ENCODE data around the gene FMNL3.

FMNL3 gene

DNA sequence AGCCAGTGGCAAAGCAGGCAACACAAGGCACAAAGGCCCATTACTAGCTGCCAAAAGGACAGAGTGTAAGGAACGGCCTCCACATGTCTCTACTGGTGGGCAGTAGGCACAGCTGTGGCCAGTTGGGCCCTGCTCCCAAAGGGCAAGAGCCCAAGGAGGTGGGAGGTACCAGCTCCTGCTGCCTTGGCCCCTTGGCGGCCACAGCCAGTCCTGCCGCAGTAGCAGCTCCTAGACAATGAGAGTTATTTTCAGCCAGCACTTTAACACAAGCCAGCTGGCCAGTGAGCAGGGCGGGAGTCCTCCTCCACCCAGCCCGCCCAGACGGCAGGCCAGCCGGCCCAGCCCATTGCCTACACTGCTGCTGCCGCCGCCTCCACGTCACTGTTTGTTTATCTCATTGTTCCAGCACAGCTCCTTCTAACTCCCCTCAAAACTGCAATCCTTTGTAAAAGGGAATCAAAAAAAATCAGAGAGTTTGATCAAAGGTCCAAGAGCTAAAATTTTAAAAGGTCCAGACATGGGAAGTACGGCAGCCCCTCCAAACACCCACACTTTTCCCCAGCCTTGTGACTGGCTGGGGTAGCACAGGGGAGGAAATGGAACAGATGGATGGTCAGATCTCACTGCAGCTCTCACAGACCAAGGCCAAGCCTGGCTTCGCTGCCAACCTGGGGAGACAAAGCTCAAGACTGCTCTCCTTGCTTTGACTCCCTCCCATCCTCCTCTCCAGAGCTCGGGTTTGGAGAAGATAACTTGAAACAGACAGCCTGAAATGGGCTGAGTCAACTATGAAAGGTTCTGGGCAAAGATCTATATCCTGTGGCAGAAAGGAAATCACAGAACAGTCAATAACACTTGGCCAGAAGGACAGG is 33.5 kb downstream of the FMNL3 start:
- DNase-seq: peak in 1 of 5 donors; percentile 37

DNA sequence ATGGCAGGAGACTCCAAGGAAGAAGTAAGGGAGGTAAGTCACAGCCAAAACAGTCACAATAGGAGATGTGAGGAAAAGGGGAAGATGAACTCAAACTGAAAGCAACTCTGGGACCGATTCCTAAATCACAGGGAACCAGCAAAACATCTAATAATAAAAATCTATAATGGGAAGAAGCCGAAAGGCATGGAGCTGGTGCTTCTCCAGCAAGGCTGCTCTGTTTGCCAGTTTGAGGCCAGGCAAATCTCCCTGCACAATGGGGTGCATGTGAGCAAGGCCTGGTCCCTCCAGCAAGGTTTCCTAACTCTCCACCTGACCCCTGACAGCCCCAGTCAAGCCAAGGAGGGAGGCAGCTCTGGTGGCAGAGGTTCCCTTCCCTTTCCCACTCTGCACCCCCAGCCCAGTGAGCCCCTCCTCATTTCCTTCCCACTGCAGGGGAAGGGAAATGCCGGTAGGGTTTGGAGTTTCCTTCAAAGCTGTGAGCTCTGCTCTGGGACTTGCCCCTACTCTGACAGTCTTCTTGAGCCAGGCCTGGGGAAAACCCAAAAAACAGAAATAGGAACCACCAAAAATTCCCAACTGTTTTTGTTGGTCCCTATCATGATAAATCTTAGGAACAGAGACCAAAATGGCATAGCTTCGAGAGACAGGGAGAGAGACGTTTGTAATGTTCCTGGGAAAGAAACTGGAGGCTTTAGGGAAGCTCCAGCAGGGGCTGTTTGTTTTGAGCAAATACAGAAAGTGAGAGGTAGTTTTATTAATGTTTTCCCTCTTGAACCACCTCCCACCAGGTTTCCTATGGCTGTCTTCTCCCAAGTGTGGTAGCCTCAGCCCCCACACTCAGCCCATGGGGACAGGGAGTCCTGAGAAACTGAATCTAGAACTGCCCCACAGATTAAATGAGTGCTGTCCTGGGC is 34.6 kb downstream of the FMNL3 start:
- no peak for DNase-seq

DNA sequence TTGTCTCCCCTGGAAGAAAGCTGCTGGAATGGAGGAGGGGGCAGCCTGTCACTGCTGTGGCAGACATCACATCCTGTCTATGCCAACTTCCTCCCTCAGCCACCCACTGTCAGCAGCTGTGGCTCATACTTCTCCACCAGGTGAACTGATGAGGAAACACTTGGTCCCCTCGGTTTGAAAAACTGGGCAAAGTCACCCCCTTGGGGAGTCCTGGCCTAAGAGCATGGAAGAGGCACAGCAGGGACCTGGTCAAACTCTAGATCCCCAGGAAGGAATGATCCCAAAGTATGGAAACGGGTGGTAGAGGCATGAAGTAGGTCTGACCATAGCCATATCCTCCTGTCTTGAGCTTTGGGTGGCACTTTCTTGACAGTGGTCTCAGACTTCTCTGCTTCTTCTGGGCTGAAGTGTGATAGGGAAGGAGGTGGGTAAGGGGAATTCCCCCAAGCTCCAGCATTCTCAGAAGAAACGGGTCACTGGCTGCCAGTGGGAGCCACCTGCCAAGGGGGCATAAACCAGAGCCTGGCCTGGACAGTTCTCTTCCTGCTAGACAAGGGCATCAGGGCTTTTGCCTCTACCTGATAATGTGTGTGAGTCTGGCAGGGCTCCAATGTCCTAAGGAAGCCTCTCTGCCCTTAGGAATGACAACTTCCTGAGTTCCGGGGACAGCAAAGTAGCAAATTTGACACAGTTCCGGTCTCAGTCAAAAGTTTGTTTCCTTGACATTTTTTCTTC is 36.0 kb downstream of the FMNL3 start:
- peak; percentile 25 to 85 (median 52) for DNase-seq

DNA sequence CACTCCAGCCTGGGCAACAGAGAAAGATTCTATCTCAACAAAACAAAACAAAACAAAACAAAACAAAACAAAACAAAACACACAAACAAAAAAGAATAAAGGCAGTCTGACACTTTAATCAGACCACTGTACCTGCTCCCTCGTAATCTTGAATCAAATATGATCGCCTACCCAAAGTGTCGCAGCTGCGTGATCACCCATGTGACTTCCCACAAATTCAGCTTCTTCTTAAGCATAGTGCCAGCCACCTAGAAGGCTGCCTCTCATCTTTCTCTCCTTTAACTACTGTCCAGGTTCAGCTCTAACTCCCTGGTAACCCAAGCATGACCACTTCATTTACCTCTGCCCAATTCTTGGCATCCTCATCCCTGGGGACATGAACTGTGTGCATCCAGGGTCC is 37.4 kb downstream of the FMNL3 start:
- no peak for DNase-seq

DNA sequence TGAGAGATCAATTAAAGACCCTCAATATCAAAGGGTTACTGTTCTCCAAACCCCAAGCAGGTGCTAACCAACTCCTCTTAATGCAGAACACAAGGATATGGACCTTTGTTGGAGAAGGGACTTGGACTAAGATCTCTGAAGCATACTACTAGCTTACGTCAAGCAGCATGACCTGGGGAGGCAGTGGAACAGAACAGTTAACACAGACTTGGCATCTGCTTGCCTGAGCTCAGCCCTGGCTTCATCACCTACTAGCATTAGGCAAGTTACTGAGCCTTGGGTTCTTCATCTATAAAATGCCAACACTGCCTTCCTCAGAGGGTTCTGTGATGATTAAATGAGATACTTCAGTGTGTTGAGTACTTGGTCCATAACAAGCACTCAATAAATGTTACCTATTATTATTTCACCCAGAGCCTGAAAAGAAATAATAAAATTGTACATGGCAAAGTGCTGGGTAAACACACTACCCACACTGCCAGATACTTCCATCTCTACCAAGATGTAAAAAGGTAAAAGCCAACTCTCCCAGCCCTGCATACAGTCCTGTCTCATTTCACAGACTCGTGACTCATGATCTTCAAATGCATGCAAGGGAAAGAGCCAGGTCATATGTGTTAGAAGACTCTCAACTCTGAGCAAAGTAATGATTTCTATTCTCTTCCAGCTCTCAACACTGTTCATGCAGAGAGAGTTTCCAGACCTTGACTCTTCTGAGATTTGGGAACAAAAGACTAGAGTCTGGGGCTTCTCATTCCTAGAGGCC is 39.7 kb downstream of the FMNL3 start:
- DNase-seq: peak in 1 of 5 donors; percentile 21

DNA sequence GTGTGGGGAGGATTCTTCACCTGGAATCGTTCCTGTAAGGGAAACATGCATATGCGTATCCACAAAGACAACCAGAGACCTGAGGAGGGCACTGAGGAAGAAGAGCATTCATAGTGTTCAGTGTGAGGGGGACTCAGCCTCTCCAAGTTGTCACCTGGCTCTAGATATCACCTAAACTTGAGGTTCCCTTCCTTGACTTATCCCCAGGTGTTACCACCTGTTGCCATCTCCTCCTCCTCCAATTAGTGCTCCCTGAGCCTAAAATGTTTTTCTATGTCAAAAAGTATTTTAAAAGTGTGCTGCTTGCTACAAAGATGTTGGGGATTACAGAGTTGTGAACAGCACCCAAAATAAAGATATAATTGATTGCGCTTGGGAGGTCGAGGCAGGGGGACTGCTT is 41.0 kb downstream of the FMNL3 start:
- no peak for DNase-seq

DNA sequence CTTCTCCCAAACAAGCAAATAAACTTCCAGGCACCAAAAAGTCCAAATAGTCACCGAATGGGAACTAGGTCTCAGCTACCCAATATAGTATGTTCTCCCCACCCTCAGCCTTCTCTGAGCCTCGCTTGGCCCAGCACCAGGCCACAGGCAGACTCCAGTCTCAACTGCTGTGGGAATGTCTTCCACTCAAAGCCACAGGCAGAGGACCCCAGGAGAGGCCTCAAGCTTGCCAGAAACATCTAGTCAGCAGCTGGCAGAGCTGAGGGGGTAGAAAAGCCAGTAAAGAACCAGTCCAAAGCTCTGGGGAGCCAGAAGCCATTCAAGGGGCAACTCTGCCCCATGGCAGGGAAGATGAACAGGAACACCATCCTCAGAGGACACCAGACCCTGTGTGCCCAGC is 41.8 kb downstream of the FMNL3 start:
- DNase-seq: no peak

DNA sequence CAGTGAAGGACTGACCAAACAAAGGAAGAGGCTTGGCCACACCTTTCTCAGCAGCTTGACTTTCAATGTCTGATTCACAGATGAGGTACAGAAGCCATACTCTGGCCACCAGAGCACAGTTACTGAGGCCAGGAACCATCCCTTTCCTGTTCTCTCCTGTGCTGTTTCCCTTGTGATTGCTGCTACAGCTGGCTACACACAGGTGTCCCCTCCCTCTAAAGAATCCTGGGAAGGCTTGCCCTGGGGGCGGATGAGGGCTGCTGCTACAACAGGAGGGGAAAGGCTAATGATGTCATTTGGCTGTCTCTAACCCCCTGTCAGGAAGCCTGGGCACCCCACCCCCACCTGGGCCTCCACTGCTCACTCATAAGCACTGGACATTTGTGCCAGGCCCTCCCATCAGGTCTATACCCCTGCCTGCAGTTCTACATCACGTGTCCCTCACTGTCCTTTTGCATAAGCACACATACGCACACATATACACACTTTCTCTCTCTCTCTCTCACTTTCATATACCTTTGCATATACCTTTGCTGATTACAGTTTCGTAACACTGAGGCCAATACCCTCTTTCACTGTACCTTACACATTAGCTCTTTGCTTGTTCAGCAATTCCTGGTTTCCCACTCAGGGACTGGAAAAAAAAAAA is 42.5 kb downstream of the FMNL3 start:
- DNase-seq: no peak

DNA sequence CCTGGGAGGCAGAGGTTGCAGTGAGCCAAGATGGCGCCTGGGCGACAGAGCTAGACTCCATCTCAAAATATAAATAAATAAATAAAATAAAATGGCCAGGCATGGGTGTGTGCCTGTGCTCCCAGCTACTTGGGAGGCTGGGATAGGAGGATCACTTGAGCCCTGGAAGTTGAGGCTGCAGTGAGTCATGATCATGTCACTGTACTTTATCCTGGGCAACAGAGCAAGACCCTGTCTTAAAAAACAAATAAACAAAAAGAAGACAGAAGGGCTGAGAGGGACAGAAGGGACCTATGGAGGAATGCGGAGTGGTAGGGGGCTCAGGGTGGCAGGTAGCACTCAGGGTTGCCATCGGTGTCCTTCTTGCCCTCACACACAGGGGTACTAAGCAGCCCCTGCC is 43.0 kb downstream of the FMNL3 start:
- no peak for DNase-seq

DNA sequence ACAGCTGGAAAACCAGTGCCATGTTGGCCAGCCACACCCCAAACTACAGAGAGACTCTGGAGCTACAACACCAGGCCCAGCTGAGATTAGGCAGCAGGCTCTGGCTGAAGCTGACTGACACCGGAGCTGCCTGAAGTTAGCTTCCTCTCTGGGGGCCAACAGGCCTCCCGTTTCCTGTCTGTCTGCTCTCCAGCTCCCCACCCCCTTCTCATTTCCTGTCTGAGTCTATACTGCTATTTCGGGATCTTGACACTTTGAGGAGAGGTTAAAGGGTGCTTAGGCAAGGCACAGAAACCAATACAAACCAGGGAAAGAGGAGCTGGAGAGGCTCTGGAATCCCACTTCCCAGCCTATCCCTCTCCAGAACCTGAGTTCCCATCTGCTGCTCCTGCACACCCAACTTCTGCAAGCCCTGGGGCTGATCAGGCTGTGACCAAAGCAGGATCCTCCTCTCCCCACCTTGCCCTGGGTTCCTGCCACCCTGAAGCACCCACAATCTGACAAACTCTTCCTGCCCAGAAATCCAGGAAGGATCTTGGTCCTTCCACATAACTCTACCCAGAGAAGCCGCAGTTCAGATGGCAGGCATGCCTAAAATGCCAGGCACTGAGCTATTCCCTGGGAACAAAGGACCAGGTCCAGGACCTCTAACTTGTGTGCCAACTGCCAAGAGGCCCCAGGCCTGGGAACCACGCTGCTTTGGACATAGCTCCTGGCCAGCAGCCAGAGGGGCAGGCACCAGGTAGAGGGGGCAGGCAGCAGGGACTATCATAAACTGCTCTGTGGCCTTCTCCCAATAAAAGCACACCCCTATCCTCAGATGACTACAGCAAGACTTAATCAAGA is 44.0 kb downstream of the FMNL3 start:
- DNase-seq: peak; percentile 60 to 90 (median 68)

DNA sequence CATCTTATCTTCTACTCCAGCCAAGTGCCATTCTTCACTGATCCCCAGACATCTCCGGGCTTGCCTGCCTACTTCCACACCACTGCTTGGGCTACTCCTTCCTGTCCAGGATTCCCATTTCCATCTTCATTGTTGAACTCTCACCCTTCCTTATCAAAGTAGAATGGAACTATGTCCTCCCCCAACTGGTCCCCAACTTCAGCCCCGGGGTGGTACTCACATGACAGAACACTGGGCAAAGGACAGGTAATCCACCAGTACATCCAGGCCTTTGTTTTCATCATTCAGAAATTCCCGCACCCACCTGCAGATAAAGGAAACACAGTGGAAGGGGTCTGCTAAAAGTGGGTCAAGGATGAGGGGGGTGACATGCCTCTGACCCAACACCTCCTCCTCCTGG is 45.5 kb downstream of the FMNL3 start:
- no peak for DNase-seq

DNA sequence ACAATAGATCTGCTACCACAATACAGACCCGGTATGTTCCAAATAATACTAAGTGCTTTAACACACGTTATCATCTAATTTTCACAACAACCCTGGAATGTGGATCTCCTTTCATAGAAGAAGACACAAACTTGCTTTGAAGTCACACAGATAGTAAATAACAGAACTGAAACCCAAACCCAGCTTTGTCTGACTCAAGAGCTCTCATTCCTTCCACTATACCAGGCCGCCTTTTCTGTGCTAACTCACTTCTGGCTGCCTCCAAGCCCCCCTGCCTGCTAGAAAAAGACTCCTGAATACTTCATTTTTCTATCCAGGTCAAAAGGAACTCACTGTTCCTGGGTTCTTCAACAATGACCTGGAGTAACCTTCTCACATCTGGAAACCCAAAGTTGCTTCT is 46.0 kb downstream of the FMNL3 start:
- peak in 1 of 5 donors; percentile 49 for DNase-seq

DNA sequence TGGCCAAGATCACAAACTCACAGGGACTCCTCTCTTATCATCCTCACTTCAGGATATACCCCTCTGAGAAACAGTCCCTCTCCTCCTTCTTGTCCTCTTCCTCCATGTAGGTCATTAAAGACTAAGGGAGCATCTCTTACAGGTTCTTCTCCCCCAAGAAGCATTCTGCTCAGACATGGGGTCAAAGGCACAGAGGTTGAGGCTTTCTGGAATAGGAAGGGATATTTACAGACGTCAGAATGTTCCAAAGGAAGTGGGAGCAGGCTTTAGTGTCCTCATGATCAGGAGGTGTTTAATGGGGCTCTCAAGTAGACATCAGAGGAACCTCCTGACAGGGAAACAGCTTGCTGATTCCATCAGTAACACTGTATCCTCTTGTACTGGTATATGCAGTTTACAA is 47.5 kb downstream of the FMNL3 start:
- no peak for DNase-seq

DNA sequence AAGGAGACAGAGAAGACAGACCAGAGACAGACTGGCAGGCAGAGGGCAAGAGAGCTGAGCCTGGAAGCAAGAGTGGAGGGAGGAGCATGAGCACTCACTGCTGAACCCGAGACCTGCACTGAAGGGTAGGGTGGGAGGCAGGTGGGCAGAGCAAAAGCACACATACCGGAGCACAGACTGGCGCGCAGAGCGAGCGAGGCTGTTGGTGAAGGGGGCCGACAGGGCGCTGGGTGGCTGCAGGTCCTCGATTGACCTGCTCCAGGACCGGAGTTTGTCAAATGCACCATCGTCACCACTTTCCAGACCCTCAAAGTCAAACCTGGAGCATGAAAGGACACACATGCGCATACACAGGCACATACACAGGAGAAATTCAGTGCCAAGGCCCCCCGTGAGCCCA is 48.9 kb downstream of the FMNL3 start:
- DNase-seq: no peak

DNA sequence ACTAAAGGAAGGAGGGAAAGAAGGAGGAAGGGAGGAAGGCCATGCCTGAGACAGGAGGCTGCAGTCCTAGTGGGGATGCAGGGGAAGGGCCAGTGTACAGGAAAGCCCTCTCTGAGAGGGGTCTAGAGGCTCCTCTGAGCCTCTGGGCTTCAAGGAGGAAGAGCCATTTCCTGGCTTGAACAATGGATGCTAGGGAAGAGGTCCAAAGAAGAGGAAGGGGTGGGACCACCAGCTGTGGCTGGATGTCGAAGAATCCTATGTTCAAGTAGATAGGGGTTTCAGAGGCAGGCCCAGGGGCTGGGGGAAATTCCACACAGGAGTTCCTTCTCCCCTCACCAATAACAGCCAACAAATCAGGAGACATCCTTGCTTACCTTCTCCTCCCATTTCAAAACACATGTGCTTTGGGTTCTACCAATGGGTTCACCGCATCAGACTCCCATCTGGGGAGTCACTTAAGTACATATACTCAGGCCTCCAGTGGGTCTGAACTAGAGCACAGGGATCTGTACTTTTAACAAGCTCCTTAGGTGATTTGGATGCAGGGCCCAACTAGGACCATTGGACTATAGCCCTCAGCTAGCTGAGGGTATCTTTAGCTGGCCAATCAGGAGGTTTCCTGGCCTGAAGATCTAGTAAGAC is 51.5 kb downstream of the FMNL3 start:
- DNase-seq: no peak

DNA sequence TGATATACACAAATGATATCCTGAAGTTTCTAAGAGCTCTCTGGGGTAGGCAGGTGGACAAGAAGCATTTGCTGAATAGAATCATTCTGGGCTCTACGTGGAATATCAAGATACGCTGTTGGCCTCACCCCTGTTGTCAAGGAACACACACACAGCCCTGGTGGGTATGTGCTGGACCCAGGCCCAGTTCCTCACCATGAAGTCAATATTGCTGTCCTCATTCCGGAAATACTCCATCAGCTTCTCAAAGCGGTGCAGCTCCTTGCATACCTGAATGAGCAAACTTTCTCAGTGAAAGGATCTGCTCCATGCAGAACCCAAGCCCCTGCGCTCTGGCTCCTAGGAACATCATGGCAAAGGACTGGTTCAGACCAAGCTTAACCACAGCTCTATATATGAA is 52.5 kb downstream of the FMNL3 start:
- DNase-seq: no peak

DNA sequence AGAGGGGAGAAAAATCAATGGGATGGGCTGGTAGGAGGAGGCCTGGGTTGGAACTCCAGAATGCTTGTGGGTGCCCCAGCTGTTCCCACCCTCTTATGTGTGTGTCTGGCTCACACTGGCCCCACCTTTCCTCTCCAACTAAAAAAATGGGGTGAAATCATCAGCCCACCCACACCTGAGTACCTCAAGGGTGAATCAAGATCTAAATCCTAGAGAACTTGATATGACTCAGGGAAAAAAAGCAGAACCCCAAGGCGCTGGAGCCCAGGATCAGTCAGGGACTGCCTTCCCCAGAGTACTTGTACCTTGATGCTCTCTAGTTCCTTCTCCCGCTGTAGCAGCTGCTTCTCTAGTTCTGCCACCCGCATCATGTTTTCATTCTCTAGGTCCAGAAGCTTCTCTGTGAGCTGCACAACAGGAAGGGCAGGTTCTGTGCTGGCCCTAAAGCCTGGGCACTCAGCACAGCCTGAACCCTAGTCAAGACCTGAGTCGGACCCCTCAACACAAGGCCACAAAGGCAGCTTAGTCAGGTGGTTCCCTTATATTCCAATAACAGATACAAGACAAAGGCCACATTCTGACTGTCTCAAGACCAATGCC is 54.2 kb downstream of the FMNL3 start:
- no peak for DNase-seq

DNA sequence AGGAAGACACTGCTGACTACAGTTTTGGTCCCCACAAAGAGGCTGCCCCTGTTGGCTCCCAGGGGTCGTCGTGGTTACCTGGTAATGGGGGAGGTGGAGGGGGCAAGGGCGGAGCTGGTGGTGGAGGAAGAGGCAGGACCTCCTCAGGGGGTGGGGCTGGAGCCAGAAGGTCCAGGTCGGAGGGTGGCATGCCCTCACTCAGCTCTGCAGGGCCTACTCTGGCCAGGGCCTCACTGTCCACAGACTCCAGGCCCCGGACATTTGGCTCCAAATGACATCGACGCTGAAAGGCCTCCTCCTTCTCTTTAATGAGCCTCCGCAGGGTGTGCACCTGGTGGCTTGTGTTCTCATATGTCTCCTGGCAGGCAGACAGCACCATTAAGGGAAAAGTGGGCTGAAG is 55.4 kb downstream of the FMNL3 start:
- DNase-seq: no peak

DNA sequence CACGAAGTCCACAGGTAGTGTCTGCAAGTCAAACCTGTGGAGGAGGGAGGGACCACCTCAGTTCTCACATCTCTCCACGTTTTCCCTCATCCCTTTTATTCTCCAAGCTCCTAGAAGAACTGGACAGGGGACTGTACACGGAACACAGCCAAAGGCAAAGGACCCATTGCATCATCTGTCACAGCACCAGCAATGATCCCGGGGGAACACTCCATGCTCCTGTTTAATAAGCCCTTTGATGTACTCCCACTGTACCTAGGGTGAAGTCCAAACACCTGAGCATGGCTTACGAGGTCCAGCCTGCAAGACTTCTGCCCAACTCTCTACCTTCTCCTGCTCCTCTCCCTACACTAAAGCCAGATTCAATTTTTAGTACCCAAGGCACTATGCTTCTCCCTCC is 57.3 kb downstream of the FMNL3 start:
- DNase-seq: no peak

DNA sequence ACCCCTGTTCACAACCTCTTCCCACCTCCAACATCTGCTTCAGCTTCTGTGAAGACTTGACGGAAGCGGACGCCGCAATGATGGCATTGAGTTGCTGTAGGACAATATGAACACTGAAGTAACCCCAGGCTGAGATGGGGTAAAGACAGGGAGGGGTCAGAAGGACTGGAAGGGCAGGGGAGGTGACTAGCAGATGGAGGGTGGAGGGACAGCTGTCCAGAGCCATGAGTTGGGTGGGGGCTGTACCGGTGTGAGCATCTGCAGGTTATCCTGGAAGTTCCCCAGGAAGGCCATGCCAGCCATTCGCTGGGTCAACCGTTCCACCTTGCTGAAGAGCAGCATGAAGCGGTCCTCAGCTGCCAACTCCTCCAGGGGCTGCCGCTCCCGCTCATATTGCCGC is 57.8 kb downstream of the FMNL3 start:
- no peak for DNase-seq
